ENCODE measurements around the gene PRDX5. TPM values are rescaled to one million over a fixed set of nuclear protein-coding genes. Genes with fewer than 3 reads are reported as not detected.
A peak's percentile ranks its signal among the peaks of the same experiment; 100 is the strongest.

The PRDX5 gene
- 100 to 1,000 TPM; 189 to 271 TPM for total RNA-seq
- polyA plus RNA-seq (ENCODE audit: insufficient read depth, low read depth, low replicate concordance) = 287 TPM
- long read RNA-seq, donor 1, transcript PRDX5-202 (4 exons, 463 nt) = minor isoform, 14 of 410 reads
- long read RNA-seq, donor 1, transcript PRDX5-201 (6 exons, 893 nt) = major isoform, 242 of 410 reads
- long read RNA-seq, donor 1, partial matches to known transcripts = 128 of 410 reads
- long read RNA-seq, donor 1, other reads (novel, unspliced or antisense) = 24 of 410 reads
- long read RNA-seq, donor 2, transcript PRDX5-201 (6 exons, 893 nt) = major isoform, 168 of 282 reads
- long read RNA-seq, donor 2, partial matches to known transcripts = 95 of 282 reads
- long read RNA-seq, donor 2, other reads (novel, unspliced or antisense) = 13 of 282 reads

DNA sequence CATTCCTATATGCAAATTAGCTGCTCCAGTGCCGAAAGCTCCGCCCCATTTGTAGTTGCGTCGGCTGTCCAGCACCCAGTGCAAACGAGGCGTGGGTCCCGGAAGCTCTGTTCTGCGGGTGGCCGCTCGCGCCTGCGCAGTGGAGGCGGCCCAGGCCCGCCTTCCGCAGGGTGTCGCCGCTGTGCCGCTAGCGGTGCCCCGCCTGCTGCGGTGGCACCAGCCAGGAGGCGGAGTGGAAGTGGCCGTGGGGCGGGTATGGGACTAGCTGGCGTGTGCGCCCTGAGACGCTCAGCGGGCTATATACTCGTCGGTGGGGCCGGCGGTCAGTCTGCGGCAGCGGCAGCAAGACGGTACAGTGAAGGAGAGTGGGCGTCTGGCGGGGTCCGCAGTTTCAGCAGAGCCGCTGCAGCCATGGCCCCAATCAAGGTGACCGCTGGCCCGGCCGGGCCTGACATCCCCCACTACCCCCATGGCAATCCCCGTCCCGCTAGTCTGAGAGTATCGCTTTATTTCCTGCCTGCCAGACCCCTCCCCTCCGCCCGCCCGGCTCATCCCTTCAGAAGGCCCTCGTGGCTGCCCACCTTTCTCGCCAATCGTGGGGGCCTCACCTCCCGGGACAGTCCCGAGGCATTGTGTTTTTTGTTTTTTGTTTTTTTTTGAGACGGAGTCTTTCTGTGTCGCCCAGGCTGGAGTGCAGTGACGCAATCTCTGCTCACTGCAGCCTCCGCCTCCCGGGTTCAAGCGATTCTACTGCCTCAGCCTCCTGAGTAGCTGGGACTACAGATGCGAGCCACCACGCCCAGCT is at the start of gene PRDX5:
Gene PRDX5 (plus strand): TSS at position 161 of the 805 bp plus-strand sequence. CDS start 95 bp downstream, at position 256.
- TF ChIP-seq POLR2A (IDR thresholded peaks at IDR 0.05) = peak; percentile 69
- TF ChIP-seq CTCF (IDR thresholded peaks at IDR 0.05) = peak; percentile 10 to 67 (median 47)
- no peaks in the 10 kb centered on the region for H3K27me3 ChIP-seq
- H3K4me3 ChIP-seq = peak within 1 kb of the TSS; percentile 72 to 75
- WGBS, 2 donors = 1 to 2% methylated on average over 28 to 59 of the region's 61 CpGs
- no peaks in the 10 kb centered on the region for H3K36me3 ChIP-seq (ENCODE audit: low read depth, missing control alignments)
- H3K27ac ChIP-seq = peak within 1 kb of the TSS; percentile 75 to 98
- H3K9me3 ChIP-seq = no peaks in the 10 kb centered on the region
- peak; percentile 97 for DNase-seq
- intact Hi-C loops (cut with DNase I; ENCODE audit: low total_unique reads) = no loop called here
- peaks cover 9% of the 10 kb centered on the region for H3K4me1 ChIP-seq

GRCh38 chr11:64268893-64269539 is 48.9 kb upstream of the PRDX5 start:
- 0 to 1% methylated on average over 6 to 34 of the region's 34 CpGs for WGBS, 2 donors
- Histone ChIP-seq H3K9me3 (no peaks in the 10 kb centered on the region), H3K27ac (peak overlapping the region; percentile 86 to 94), H3K36me3 (ENCODE audit: low read depth, missing control alignments) (no peaks in the 10 kb centered on the region), H3K4me1 (peaks cover 42% of the 10 kb centered on the region), H3K27me3 (no peaks in the 10 kb centered on the region), H3K4me3 (peak overlapping the region; percentile 62 to 67)
- peak; percentile 51 for DNase-seq
- intact Hi-C loops (cut with DNase I; ENCODE audit: low total_unique reads) = no loop called here
- no peak for TF ChIP-seq POLR2A (IDR thresholded peaks at IDR 0.05)
- TF ChIP-seq CTCF (IDR thresholded peaks at IDR 0.05) = no peak

DNA sequence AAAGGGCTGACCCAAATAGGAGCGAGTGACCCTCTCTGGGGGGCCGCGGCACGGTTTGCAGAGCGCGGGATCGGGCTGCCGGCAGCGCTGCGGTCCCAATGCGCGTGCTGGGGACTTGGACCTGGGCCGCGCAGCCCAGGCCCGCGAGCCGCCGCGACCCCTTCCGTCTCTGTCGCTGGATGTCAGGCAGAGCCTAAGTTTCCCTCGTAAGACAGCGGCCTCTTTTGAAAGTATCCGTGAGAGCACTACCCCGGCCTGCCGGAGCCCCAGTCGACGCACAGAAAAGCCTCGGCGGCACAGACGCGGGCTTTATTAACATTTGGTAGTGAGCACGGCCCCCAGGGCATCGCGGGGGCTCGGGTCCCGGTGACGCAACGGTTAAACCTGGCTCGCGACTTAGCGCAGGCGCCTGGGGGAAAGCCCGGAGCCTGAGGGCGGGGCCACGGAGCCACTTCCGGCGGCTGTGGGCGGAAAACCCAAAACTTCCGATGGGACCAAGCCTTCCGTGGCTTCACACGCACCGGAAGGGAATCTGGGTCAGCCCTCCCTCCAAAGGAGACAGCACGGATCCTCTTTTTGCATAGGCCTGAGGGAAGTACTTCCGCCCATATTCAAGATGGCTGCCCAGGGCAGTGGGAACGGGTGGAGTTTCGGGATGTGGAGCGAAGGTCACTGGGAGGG is 48.2 kb upstream of the PRDX5 start:
- Histone ChIP-seq H3K4me1 (peaks cover 36% of the 10 kb centered on the region), H3K27me3 (no peaks in the 10 kb centered on the region), H3K4me3 (peak overlapping the region; percentile 62 to 67), H3K36me3 (ENCODE audit: low read depth, missing control alignments) (no peaks in the 10 kb centered on the region), H3K27ac (peak overlapping the region; percentile 91 to 94), H3K9me3 (no peaks in the 10 kb centered on the region)
- intact Hi-C loops (cut with DNase I; ENCODE audit: low total_unique reads) = no loop called here
- TF ChIP-seq POLR2A (IDR thresholded peaks at IDR 0.05) = no peak
- peak in 1 of 3 experiments; percentile 9 for TF ChIP-seq CTCF (IDR thresholded peaks at IDR 0.05)
- WGBS, 2 donors = 0% methylated on average over 6 to 37 of the region's 58 CpGs
- peak; percentile 99 for DNase-seq

DNA sequence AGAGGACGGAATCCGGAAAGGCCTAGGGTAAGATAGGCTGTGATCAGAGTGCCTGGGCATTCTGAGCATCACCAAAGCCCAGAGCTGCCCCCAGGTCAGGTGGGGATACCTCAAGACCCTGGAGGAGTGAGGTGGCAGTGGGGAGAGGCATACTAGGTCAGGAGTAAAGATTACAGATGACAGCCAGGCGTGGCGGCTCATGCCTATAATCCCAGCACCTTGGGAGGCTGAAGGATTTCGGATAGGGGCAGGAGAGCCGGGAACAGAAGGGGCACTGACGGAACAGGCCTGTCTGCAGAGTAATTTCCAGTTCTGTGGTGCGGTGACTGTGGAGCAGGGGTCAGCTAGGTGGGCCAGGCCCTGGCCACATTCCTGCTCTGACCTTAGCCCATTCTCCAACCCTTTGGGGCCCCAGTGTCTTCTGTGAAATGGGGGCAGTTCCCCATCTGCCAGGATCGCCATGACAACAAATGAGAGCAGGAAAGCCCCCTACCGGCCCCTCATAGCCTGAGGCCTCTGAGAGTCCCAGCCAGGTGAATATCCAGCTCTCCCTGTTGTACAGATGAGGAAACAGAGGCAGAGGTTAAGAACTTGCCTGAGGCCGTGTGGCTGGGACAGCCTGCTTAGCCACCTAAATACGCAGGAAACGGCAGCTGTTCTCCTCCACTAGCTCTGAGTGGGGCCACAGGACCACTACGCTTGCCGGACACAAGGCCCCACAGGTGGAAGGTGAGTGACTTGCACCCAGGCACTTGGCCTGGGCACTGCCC is 42.7 kb upstream of the PRDX5 start:
- no peak overlapping the region for H3K4me3 ChIP-seq
- no peaks in the 10 kb centered on the region for H3K9me3 ChIP-seq
- TF ChIP-seq CTCF (IDR thresholded peaks at IDR 0.05) (no peak), POLR2A (IDR thresholded peaks at IDR 0.05) (no peak)
- DNase-seq = no peak
- peaks cover 13% of the 10 kb centered on the region for H3K4me1 ChIP-seq
- H3K36me3 ChIP-seq (ENCODE audit: low read depth, missing control alignments) = no peaks in the 10 kb centered on the region
- H3K27ac ChIP-seq = no peak overlapping the region
- intact Hi-C loops (cut with DNase I; ENCODE audit: low total_unique reads) = no loop called here
- 82 to 84% methylated on average over 13 to 15 of the region's 15 CpGs for WGBS, 2 donors
- no peaks in the 10 kb centered on the region for H3K27me3 ChIP-seq

All from testis (tissue), 5 donors.